Measurements from ENCODE around the gene TC2N. TPM values are rescaled to one million over a fixed set of nuclear protein-coding genes. Genes with fewer than 3 reads are reported as not detected.

The TC2N gene
- total RNA-seq, 1 experiment from 2014 or later, result 15.9 TPM

GRCh38 chr14:91889477-91890211 lies 22.3 kb upstream of the TC2N start (continued):
- TF ChIP-seq SRF (IDR thresholded peaks at IDR 0.05; ENCODE audit: low read depth) (no peak), JUND (IDR thresholded peaks at IDR 0.05) (no peak), REST (IDR thresholded peaks at IDR 0.05; ENCODE audit: low read depth) (no peak), YY1 (IDR thresholded peaks at IDR 0.05; ENCODE audit: extremely low read depth, insufficient replicate concordance, low read depth, low read length) (no peak), CEBPB (IDR thresholded peaks at IDR 0.05; ENCODE audit: low read depth) (no peak)

GRCh38 chr14:91888641-91889476 lies 21.5 kb upstream of the TC2N start:
- Histone ChIP-seq H3K4me1 (ENCODE audit: control insufficient read depth in 1 of 2, insufficient read depth in 2 of 2, low read length in 2 of 2) (no peaks in the 10 kb centered on the region), H3K9me2 (ENCODE audit: insufficient read depth) (no peaks in the 10 kb centered on the region), H4K20me1 (ENCODE audit: insufficient read depth) (no peaks in the 10 kb centered on the region), H3K27me3 (ENCODE audit: insufficient read depth, low read length) (no peaks in the 10 kb centered on the region), H3K4me2 (ENCODE audit: low read length) (no peak overlapping the region), H3K27ac (ENCODE audit: low read depth, low read length) (no peak overlapping the region), H3K4me3 (replicated peaks in 1 of 2; ENCODE audit: low read depth in 1 of 2, low read length in 2 of 2) (no peak overlapping the region), H3K9ac (ENCODE audit: low read length) (no peak overlapping the region), H2AFZ (ENCODE audit: low read depth, low read length, poor library complexity, severe bottlenecking) (no peak overlapping the region), H3K36me3 (ENCODE audit: control insufficient read depth in 1 of 2, insufficient read depth in 2 of 2, low read length in 2 of 2) (no peaks in the 10 kb centered on the region), H3K79me2 (ENCODE audit: insufficient read depth, low read length) (no peaks in the 10 kb centered on the region), H3K9me3 (ENCODE audit: control insufficient read depth in 1 of 2, insufficient read depth in 1 of 2, low read depth in 1 of 2, low read length in 2 of 2) (no peaks in the 10 kb centered on the region)
- no TSS peak for BruUV-seq (replicated peaks)
- no peak for ATAC-seq
- POLR2A ChIA-PET, result no interaction called here
- DNase-seq (ENCODE audit: low read depth, low spot score), result no peak
- no peak for TF ChIP-seq CTCF (IDR thresholded peaks at IDR 0.05 in 2 of 3, conservative IDR thresholded peaks at IDR 0.05 in 1 of 3; ENCODE audit: borderline replicate concordance in 1 of 3, insufficient read depth in 1 of 3, low read depth in 2 of 3, low read length in 2 of 3)
- RAD21 ChIA-PET (ENCODE audit: low non-redundant PET in 1 of 2, low total read pairs in 2 of 2, uncharacterized antibody in 2 of 2, unreplicated experiment in 2 of 2), result no interaction called here
- CTCF ChIA-PET, result no interaction called here
- intact Hi-C loops (cut with micrococcal nuclease), result no loop called here
